ENCODE measurements around the gene SLC35B2. TPM values are rescaled to one million over a fixed set of nuclear protein-coding genes. Genes with fewer than 3 reads are reported as not detected.

Gene SLC35B2
- total and polyA plus RNA-seq, 9 of the 15 experiments (the other 6 are each of a cell fraction or from before 2014, with no cell fraction given): 14.5 to 59.1 (median 47.1) TPM

DNA sequence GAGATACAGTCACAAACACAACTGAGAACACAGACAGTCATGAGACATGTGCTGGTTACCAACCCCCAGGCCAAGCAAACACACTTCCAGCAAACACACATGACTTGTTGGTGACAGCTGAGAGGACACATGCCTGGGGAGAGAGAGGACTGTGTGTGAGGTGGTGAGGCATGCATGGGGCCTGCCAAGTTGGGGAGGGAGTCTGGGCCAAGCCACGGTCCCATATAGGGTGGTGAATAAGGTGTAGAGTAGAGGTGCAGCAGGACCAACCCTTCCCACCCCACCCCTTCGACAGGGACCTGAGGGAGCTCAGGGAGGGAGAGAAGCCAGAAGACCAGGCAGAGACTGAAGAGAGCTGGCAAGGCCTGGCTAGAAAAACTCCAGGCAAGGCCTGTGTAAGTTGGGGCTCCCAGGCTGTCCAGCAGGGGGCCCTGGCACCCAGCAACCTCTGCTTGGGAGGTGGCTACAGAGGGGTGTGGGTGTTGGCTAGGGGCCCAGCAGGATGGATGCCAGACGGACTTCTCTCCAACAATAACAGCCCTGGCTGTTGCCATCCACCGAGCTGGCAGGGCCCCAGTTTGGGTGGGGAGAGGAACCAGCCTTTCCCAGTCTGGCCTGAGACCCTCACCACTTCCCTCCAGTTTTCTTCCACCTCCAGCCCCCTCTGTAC, 35.9 kb downstream of the SLC35B2 start (continued):
- TF ChIP-seq, protein P1, sequence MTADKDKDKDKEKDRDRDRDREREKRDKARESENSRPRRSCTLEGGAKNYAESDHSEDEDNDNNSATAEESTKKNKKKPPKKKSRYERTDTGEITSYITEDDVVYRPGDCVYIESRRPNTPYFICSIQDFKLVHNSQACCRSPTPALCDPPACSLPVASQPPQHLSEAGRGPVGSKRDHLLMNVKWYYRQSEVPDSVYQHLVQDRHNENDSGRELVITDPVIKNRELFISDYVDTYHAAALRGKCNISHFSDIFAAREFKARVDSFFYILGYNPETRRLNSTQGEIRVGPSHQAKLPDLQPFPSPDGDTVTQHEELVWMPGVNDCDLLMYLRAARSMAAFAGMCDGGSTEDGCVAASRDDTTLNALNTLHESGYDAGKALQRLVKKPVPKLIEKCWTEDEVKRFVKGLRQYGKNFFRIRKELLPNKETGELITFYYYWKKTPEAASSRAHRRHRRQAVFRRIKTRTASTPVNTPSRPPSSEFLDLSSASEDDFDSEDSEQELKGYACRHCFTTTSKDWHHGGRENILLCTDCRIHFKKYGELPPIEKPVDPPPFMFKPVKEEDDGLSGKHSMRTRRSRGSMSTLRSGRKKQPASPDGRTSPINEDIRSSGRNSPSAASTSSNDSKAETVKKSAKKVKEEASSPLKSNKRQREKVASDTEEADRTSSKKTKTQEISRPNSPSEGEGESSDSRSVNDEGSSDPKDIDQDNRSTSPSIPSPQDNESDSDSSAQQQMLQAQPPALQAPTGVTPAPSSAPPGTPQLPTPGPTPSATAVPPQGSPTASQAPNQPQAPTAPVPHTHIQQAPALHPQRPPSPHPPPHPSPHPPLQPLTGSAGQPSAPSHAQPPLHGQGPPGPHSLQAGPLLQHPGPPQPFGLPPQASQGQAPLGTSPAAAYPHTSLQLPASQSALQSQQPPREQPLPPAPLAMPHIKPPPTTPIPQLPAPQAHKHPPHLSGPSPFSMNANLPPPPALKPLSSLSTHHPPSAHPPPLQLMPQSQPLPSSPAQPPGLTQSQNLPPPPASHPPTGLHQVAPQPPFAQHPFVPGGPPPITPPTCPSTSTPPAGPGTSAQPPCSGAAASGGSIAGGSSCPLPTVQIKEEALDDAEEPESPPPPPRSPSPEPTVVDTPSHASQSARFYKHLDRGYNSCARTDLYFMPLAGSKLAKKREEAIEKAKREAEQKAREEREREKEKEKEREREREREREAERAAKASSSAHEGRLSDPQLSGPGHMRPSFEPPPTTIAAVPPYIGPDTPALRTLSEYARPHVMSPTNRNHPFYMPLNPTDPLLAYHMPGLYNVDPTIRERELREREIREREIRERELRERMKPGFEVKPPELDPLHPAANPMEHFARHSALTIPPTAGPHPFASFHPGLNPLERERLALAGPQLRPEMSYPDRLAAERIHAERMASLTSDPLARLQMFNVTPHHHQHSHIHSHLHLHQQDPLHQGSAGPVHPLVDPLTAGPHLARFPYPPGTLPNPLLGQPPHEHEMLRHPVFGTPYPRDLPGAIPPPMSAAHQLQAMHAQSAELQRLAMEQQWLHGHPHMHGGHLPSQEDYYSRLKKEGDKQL (CRISPR knock-in tag; IDR thresholded peaks at IDR 0.05; ENCODE audit: borderline replicate concordance): no peak
- TF ChIP-seq RBM34 (IDR thresholded peaks at IDR 0.05; ENCODE audit: borderline replicate concordance, insufficient read depth, low read length): no peak
- no peak for TF ChIP-seq RNF2 (IDR thresholded peaks at IDR 0.05)
- no peak for TF ChIP-seq ZNF384 (IDR thresholded peaks at IDR 0.05; ENCODE audit: low read depth, low read length)
- TF ChIP-seq, protein P2, sequence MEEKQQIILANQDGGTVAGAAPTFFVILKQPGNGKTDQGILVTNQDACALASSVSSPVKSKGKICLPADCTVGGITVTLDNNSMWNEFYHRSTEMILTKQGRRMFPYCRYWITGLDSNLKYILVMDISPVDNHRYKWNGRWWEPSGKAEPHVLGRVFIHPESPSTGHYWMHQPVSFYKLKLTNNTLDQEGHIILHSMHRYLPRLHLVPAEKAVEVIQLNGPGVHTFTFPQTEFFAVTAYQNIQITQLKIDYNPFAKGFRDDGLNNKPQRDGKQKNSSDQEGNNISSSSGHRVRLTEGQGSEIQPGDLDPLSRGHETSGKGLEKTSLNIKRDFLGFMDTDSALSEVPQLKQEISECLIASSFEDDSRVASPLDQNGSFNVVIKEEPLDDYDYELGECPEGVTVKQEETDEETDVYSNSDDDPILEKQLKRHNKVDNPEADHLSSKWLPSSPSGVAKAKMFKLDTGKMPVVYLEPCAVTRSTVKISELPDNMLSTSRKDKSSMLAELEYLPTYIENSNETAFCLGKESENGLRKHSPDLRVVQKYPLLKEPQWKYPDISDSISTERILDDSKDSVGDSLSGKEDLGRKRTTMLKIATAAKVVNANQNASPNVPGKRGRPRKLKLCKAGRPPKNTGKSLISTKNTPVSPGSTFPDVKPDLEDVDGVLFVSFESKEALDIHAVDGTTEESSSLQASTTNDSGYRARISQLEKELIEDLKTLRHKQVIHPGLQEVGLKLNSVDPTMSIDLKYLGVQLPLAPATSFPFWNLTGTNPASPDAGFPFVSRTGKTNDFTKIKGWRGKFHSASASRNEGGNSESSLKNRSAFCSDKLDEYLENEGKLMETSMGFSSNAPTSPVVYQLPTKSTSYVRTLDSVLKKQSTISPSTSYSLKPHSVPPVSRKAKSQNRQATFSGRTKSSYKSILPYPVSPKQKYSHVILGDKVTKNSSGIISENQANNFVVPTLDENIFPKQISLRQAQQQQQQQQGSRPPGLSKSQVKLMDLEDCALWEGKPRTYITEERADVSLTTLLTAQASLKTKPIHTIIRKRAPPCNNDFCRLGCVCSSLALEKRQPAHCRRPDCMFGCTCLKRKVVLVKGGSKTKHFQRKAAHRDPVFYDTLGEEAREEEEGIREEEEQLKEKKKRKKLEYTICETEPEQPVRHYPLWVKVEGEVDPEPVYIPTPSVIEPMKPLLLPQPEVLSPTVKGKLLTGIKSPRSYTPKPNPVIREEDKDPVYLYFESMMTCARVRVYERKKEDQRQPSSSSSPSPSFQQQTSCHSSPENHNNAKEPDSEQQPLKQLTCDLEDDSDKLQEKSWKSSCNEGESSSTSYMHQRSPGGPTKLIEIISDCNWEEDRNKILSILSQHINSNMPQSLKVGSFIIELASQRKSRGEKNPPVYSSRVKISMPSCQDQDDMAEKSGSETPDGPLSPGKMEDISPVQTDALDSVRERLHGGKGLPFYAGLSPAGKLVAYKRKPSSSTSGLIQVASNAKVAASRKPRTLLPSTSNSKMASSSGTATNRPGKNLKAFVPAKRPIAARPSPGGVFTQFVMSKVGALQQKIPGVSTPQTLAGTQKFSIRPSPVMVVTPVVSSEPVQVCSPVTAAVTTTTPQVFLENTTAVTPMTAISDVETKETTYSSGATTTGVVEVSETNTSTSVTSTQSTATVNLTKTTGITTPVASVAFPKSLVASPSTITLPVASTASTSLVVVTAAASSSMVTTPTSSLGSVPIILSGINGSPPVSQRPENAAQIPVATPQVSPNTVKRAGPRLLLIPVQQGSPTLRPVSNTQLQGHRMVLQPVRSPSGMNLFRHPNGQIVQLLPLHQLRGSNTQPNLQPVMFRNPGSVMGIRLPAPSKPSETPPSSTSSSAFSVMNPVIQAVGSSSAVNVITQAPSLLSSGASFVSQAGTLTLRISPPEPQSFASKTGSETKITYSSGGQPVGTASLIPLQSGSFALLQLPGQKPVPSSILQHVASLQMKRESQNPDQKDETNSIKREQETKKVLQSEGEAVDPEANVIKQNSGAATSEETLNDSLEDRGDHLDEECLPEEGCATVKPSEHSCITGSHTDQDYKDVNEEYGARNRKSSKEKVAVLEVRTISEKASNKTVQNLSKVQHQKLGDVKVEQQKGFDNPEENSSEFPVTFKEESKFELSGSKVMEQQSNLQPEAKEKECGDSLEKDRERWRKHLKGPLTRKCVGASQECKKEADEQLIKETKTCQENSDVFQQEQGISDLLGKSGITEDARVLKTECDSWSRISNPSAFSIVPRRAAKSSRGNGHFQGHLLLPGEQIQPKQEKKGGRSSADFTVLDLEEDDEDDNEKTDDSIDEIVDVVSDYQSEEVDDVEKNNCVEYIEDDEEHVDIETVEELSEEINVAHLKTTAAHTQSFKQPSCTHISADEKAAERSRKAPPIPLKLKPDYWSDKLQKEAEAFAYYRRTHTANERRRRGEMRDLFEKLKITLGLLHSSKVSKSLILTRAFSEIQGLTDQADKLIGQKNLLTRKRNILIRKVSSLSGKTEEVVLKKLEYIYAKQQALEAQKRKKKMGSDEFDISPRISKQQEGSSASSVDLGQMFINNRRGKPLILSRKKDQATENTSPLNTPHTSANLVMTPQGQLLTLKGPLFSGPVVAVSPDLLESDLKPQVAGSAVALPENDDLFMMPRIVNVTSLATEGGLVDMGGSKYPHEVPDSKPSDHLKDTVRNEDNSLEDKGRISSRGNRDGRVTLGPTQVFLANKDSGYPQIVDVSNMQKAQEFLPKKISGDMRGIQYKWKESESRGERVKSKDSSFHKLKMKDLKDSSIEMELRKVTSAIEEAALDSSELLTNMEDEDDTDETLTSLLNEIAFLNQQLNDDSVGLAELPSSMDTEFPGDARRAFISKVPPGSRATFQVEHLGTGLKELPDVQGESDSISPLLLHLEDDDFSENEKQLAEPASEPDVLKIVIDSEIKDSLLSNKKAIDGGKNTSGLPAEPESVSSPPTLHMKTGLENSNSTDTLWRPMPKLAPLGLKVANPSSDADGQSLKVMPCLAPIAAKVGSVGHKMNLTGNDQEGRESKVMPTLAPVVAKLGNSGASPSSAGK (IDR thresholded peaks at IDR 0.05): no peak
- no peak for TF ChIP-seq FOS (IDR thresholded peaks at IDR 0.05; ENCODE audit: extremely low read depth, insufficient read length)
- no peak for TF ChIP-seq NR3C1 (CRISPR knock-in tag; IDR thresholded peaks at IDR 0.05)
- no peak for TF ChIP-seq BRCA1 (IDR thresholded peaks at IDR 0.05)
- TF ChIP-seq BRCA1 (CRISPR knock-in tag; IDR thresholded peaks at IDR 0.05): no peak
- TF ChIP-seq CEBPB (tag; IDR thresholded peaks at IDR 0.05): no peak
- no peak for TF ChIP-seq ZNF644 (tag; IDR thresholded peaks at IDR 0.05; ENCODE audit: low read depth)

Measured in K562 (cell line).